Epithelial cell of proximal tubule (primary cell): ENCODE data around the gene ENDOD1. TPM values are rescaled to one million over a fixed set of nuclear protein-coding genes. Genes with fewer than 3 reads are reported as not detected.
"Not testable (repeated sequence)": the region's sequence is repeated elsewhere in the genome, so short reads cannot be mapped to it uniquely, and the experiment has no call there.

Experiments used
- DNase-seq: peaks from one replicate; pipeline ENCODE4 v3.0.0-alpha.2; 2011; ENCODE audit warnings: low read depth
- H3K4me3 ChIP-seq: 2 replicates; pipeline ENCODE4 v1.5.1; 2011; ENCODE audit warnings: low read depth, mild to moderate bottlenecking, low read length
- total RNA-seq: library from RNA; depleted of rRNA; stranded (reverse); fragments of >200 nt; gene quantifications from 2 replicates; pipeline ENCODE4 v1.2.3, GENCODE V29; 2015
- TF ChIP-seq, protein P1 (sequence below): conservative IDR thresholded peaks from 2 replicates; pipeline ENCODE4 v1.5.1; 2012; ENCODE audit warnings: low read depth, mild to moderate bottlenecking, low read length

ENDOD1 gene
- total RNA-seq, 1 donor from 2014 or later, result 36.6 TPM

DNA sequence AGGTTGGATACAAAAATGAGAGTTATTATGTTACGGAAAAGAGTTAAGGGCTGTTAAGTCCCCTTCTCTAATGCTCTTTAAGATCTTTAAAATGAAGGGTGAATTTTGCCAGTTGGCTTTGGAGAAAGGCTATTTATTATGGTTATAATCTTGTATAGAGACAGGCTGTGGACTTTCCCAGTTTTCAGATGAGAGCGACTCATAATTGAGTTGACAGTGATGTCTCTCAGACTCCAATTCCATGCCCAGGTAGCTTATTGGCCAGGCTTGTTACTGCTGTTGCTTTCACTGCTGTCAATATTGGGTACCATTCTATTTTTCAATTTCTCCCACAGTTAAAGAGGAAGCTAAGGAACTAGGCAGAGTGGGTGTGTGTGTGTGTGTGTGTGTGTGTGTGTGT, 13.1 kb downstream of the ENDOD1 start:
- DNase-seq, result no peak
- no peak overlapping the region for H3K4me3 ChIP-seq
- TF ChIP-seq, protein P1, sequence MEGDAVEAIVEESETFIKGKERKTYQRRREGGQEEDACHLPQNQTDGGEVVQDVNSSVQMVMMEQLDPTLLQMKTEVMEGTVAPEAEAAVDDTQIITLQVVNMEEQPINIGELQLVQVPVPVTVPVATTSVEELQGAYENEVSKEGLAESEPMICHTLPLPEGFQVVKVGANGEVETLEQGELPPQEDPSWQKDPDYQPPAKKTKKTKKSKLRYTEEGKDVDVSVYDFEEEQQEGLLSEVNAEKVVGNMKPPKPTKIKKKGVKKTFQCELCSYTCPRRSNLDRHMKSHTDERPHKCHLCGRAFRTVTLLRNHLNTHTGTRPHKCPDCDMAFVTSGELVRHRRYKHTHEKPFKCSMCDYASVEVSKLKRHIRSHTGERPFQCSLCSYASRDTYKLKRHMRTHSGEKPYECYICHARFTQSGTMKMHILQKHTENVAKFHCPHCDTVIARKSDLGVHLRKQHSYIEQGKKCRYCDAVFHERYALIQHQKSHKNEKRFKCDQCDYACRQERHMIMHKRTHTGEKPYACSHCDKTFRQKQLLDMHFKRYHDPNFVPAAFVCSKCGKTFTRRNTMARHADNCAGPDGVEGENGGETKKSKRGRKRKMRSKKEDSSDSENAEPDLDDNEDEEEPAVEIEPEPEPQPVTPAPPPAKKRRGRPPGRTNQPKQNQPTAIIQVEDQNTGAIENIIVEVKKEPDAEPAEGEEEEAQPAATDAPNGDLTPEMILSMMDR, result no peak

DNA sequence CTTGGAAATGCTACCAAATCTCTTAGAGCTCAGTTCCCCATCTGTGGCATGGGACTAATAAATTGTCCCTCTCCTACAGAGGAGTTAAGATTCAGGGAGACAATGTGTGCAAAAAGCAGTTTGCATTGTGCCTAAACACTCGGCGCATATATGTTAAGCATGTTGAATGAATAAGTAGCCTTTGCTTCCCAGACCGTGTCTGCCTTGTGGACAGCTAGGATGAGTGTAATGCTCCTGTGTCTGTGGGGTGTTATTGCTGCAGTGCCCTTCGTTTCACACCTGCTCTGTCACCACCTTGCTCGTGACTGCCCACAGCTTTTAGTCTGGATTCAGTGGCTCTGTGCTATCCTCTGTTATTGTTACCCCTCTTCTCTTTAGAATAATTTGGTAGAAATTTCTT, 14.1 kb downstream of the ENDOD1 start:
- no peak overlapping the region for H3K4me3 ChIP-seq
- TF ChIP-seq, protein P1, result no peak
- no peak for DNase-seq

DNA sequence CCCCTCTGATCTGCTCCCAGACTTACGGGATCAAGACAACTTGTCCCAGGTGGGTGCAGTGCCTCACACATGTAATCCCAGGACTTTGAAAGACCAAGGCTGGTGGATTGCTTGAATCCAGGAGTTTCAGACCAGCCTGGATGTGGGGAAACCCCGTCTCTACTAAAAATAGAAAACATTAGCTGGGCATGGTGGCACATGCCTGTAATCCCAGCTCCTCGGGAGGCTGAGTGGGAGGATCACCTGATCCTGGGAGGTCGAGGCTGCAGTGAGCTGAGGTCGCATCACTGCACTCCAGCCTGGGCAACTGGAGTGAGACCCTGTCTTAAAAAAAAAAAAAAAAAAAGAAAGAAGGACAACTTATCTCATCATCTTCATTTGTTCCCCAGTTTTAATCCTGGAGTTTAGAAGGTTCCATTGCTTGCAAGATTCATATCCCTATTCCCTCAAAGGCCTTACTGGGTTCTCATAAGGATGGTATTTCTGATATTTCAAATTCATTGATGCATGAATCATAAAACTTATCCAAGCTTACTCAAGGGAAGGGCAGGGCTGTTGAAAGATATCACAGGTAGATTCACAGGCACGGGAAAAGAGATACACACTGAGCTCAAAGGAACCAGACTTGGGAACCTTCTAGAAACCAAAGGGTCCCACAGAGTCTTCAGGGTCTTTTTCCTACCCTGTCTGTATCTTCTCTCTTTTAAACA, 14.6 kb downstream of the ENDOD1 start:
- TF ChIP-seq, protein P1, result no peak
- DNase-seq, result no peak

DNA sequence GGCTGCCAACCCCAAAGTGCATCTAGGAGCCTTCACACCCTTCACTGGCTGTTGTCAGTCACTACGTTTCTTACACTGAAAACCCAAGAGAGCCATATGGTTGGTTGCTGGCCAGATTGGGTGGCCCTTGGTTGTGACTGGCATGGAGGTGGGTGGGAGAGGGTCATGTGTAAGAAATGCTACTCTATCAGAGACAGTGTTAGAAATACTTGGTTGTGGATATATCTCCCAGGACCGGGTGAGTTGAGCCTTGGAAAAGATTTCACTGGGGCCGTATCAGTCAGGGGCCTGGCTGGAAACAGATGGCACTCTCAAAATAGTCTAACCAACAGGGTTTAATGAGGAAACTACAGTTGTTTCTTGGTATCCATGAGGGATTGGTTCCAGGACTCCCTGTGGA, 15.2 kb downstream of the ENDOD1 start:
- no peak overlapping the region for H3K4me3 ChIP-seq
- DNase-seq, result no peak
- TF ChIP-seq, protein P1, result no peak

More for the DNA sequence above, 14.6 kb downstream of the ENDOD1 start:
- H3K4me3 ChIP-seq, result no peak overlapping the region

DNA sequence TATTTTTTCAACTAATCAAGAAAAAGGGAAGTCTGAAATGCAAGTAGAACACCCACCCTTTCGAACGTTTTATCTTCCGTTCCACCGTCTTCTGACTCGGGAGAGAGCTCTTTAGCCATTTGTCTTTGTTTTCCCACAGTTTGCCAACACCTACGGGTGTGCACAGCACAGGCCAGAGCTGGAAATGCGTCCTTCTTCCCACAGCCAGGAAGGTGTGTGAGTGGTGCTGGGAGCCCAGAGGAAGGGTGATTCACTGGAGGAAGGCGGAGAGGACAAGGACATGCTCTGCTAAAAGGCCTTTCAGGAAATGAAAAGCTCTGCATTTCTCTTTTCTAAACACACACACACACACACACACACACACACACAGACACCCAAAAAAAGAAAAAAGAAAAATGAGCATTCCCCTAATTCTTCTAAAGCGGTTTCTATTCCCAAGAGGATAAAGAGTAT, 18.5 kb downstream of the ENDOD1 start:
- peak overlapping the region; percentile 3 for H3K4me3 ChIP-seq
- no peak for DNase-seq
- TF ChIP-seq, protein P1, result no peak

DNA sequence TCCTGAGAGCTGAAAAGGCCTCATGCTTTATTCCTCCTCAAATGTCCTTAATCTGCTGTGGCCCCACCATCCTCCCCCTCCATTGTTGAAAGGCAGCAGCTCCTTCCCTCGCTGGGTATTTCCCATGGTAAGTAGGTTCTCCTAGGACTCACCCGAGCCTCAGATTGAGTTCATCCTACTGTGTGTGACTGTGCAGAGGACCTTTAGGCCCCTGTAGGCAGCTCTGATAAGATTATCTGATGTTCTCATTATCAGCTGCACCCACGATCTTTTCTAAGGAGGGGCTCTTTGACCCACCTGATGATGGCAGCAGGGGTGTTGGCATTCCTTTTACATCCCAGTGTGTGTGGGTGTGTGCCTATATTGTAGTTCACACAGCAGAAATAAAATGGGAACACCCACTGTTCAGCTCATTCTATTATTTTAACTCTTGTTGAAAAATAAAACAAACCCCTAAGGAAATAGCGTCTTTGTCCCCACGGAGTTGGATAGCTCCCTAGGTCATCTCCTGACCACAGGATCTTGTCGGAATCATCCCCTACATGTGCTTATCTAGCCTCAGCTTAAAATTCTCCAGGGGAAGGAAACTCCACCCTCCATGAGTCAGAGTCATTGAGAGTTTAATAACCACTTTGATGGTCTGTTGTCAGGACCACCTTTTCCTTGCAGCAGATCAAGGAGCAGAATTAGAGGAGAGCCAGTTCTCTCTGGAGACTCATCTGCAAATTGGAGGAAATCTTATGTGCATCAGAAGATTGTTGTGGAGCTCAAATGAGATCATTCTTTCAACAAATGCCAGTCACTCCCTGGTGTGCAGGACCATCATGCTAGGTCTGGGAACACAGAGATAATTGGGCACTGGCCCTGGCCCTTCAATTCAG, 19.3 kb downstream of the ENDOD1 start:
- TF ChIP-seq, protein P1, result no peak
- no peak overlapping the region for H3K4me3 ChIP-seq
- DNase-seq, result no peak

DNA sequence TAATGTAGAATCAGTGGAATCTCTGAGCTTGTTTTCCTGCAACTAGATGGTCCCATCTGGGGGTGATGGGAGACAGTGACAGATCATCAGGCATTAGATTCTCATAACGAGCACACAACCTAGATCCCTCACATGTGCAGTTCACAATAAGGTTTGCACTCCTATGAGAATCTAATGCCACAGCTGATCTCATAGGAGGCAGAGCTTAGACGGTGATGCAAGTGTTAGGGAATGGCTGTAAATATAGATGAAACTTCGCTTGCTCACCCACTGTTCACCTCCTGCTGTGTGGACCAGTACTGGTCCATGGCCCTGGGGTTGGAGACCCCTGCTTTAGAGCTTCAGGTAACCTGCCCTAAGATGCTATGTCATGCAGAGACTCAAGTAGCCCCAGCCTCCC, 21.8 kb downstream of the ENDOD1 start:
- H3K4me3 ChIP-seq, DNase-seq: not testable (repeated sequence)
